Ovary (tissue), 3 donors: Measurements from ENCODE around the gene CSNK1A1.

Source experiments
- CTCF ChIP-seq, 3 donors: fragments of 450-650 bp in 2 of 3; fragments of 200-600 bp in 1 of 3; IDR thresholded peaks; one replicate each; pipeline versions ENCODE4 v1.5.1 to v1.8.0; 2016 to 2022; ENCODE audit warnings: antibody characterized with exemption in 3 of 3, mild to moderate bottlenecking in 1 of 3
- POLR2A ChIP-seq: fragments of 450-650 bp; IDR thresholded peaks from one replicate; pipeline ENCODE4 v1.6.1; 2017; ENCODE audit warnings: antibody characterized with exemption, mild to moderate bottlenecking, moderate library complexity
- donor health status: DM: no; HTN: no; CAD: no.

GRCh38 chr5:149472399-149472798 is 78.8 kb downstream of the CSNK1A1 start:
- TF ChIP-seq CTCF (IDR thresholded peaks at IDR 0.05) (no peak), POLR2A (no peak)
